Nephron progenitor cell (in vitro differentiated cells): ENCODE results near the gene CHTF8.

Experiments used
- DNase-seq: peaks from one replicate; pipeline ENCODE4 v3.0.0; 2021
- H3K27ac Mint-ChIP-seq: 2 replicates; pipeline ENCODE4 v1.8.0; 2021; ENCODE audit warnings: mild to moderate bottlenecking, moderate library complexity, mixed read lengths
- H3K27me3 Mint-ChIP-seq: 2 replicates; pipeline ENCODE4 v1.8.0; 2021; ENCODE audit warnings: mild to moderate bottlenecking, low read depth, mixed read lengths; ENCODE audit not compliant: poor library complexity
- H3K36me3 Mint-ChIP-seq: 2 replicates; pipeline ENCODE4 v1.8.0; 2021; ENCODE audit warnings: low read depth, mixed read lengths
- H3K4me1 Mint-ChIP-seq: 2 replicates; pipeline ENCODE4 v1.8.0; 2021; ENCODE audit warnings: mixed read lengths
- H3K4me3 Mint-ChIP-seq: 2 replicates; pipeline ENCODE4 v1.8.0; 2021; ENCODE audit warnings: mild to moderate bottlenecking, moderate library complexity, mixed read lengths
- H3K9me3 Mint-ChIP-seq: 2 replicates; pipeline ENCODE4 v1.8.0; 2021; ENCODE audit warnings: mild to moderate bottlenecking, moderate library complexity, mixed read lengths
- TF ChIP-seq, protein P1 (sequence below): fragments of 200-600 bp; sonication (generic); IDR thresholded peaks from 2 replicates; pipeline ENCODE4 v1.5.0; 2021; ENCODE audit warnings: antibody characterized with exemption

Gene CHTF8

DNA sequence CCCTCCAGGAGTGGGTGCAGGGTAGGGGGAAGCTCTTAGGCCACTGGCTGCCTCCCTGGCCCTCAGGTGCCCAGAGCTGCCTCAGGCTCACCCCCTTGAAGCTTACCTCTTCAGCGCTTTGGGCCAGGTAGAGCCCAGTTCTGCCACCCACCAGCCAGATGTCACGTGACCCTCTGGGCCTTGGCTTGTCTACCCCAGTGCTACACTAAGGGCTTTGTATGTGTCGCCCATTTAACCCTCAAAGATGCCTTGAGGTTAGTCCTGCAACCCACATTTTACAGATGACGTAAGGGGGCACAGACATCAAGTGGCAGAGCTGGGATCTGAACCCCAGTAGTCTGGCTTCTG lies 23.5 kb downstream of the CHTF8 start:
- peaks cover 38% of the 10 kb centered on the region for H3K4me1 Mint-ChIP-seq
- DNase-seq = no peak
- H3K4me3 Mint-ChIP-seq = no peak overlapping the region
- no peaks in the 10 kb centered on the region for H3K9me3 Mint-ChIP-seq
- H3K27me3 Mint-ChIP-seq = peaks cover 27% of the 10 kb centered on the region
- TF ChIP-seq, protein P1, sequence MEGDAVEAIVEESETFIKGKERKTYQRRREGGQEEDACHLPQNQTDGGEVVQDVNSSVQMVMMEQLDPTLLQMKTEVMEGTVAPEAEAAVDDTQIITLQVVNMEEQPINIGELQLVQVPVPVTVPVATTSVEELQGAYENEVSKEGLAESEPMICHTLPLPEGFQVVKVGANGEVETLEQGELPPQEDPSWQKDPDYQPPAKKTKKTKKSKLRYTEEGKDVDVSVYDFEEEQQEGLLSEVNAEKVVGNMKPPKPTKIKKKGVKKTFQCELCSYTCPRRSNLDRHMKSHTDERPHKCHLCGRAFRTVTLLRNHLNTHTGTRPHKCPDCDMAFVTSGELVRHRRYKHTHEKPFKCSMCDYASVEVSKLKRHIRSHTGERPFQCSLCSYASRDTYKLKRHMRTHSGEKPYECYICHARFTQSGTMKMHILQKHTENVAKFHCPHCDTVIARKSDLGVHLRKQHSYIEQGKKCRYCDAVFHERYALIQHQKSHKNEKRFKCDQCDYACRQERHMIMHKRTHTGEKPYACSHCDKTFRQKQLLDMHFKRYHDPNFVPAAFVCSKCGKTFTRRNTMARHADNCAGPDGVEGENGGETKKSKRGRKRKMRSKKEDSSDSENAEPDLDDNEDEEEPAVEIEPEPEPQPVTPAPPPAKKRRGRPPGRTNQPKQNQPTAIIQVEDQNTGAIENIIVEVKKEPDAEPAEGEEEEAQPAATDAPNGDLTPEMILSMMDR = no peak
- peaks cover 14% of the 10 kb centered on the region for H3K36me3 Mint-ChIP-seq
- H3K27ac Mint-ChIP-seq = no peak overlapping the region

DNA sequence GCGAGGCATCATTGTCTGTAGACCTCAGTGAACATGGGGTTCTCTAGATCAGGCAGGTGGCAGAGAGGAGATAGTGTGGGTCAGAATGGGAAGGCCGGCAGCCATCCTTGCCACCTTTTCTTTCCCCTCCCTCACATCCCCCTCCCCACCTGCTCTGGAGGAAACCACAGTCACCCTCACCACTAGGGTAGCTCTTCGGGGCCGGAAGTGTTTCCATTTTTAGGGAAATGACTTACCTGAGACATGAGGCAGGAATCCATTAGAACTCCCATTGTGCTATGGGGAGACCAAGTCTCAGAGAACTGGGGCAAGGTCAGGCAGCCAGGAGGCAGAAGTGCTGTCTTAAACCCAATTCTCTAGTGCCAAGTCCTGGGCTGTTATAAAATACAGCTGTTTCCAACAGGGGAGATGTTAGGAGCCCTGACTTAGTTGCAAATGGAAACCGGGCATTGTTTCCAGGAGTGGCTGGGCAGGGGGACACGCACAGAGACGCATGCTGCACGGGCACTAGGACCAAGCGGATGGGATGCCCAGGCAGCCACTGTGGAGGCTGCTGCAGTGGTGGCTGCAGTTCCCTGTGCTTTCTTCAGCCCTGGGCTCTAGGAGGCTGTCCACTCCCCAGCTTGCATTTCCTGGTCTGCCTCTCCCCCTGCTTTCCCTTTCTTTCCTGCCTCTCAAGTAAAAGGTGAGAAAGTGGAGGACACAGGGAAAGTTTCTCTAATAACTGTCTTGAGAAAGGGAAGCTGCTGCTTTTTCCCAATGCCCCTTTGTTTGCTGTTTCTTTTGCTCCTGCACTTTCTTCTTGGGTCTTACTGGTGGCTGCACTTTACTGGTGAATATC lies 24.1 kb downstream of the CHTF8 start:
- Mint-ChIP-seq H3K27ac (no peak overlapping the region), H3K36me3 (peaks cover 14% of the 10 kb centered on the region), H3K27me3 (peaks cover 29% of the 10 kb centered on the region), H3K9me3 (no peaks in the 10 kb centered on the region), H3K4me3 (peak overlapping the region; percentile 83), H3K4me1 (peaks cover 32% of the 10 kb centered on the region)
- DNase-seq = peak; percentile 24
- TF ChIP-seq, protein P1 = no peak

DNA sequence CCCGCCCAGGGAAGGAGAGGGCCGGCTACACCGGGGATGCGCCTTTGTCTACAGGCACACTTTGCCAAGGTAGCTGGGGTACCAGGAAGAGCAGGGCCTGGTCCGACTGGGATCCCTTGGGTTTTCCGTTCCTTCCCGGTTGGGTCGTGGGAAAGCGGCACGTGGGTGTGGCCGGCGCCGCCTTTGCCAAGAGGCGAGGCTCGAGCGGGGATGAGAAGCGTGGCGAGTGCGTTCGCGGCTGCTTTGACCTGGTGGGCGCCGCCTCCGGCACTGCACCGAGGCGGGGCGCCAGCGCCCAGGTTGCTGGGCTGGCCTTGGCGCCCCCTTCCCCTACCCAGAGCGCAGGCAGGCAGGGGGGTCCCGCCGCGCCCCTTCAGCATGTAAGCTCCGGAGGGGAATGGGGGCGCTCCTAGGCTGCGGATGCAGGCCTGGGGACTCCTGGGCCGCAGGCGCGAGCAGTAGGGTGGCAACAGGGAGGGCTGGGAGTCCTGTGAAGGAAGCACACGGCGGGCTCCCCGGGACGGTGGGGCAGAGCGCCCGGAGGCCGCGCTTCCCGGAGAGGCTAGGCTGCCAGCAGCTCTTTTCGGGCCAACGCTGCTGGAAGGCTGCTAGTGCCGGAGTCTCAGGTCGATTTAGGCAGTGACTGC lies 24.9 kb downstream of the CHTF8 start:
- Mint-ChIP-seq H3K27ac (no peak overlapping the region), H3K4me3 (peak overlapping the region; percentile 83), H3K36me3 (peaks cover 14% of the 10 kb centered on the region), H3K27me3 (peaks cover 29% of the 10 kb centered on the region), H3K9me3 (no peaks in the 10 kb centered on the region), H3K4me1 (peaks cover 34% of the 10 kb centered on the region)
- DNase-seq = peak; percentile 59
- TF ChIP-seq, protein P1 = no peak

DNA sequence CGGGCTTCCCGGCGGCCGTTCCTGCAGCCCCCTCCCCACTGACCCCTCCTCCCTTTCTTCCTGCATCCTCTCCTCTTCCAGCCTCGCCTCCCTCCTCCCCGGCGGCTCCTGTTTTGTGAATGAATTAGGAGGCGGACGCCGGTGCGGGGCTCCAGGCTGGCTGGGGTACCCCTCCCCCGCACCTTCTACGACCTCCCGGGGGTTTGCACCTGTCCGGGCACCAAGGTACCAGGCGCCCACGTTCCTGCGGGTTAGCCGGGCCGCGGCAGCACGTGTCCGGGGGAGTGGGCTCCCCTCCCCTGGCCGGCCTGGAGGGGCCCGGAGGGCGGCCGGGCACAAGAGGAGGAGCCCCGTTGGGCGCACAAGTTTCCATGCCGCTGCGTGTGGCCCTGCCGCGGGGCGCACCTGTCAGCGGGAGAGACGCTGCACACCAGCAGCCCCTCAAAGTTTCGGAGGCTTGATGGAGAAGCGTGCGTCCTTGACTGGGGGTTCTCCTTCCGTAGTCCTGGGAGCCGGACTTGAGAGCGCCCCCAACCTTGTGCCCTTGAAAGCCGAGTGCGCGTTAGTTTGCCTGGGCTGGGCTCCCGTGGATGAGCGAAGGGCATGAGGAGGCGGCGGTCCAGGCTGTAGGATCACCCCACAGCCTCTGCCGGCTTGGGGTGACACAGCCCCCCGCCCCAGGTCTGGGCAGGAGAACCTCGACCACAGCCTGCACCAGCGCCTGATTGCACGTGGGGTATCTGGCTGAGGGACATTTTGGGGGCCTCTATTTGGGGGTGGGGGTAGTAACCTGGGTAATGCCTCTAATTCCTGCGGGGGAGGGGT lies 25.7 kb downstream of the CHTF8 start:
- Mint-ChIP-seq H3K9me3 (no peaks in the 10 kb centered on the region), H3K27ac (no peak overlapping the region), H3K27me3 (peaks cover 33% of the 10 kb centered on the region), H3K4me1 (peaks cover 38% of the 10 kb centered on the region), H3K4me3 (peak overlapping the region; percentile 83), H3K36me3 (peaks cover 14% of the 10 kb centered on the region)
- TF ChIP-seq, protein P1 = no peak
- DNase-seq = peak; percentile 50

DNA sequence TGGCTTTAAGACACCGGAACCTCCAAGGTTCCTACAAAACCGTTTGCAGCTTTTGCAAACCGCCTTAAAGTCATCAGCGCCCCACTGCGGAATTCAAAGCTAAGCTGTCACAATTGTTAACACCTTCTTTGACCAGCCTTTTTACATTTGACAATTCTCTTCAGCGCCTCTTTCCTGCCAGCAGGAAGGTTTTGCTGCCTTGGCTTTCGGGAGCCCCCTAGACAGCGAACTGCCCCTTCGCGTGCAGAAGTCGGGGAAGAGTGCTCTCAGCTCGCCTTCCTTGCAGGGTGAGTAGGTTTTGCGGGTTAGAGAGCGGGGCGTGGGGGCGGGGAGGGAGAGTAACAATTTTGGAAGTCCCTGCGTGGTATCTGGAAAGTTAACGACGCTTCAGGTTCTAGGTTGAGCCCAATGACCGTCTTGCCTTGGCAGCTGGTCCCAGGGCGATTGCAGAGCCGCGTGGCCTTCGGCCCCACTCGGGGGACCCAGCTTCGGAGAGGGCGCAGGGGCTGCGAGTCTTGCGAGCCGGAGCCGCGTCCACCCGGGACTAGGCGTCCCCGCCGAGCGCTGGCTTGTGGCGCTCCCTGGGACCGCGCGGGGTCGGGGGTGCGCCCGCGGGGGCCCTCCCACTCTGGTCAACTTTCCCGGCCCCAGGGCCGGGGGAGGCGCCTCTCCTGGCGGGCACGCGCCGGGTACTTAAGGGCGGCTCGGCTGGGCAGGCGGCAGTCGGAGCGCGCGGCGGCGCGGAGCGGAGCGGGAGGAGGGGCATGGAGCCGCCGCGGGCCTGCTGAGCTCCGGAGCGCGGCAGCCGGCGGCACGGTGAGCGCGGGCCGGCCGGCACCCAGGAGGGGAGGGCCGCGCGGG lies 26.7 kb downstream of the CHTF8 start, which contains the start of gene HAS3:
Gene HAS3 (plus strand): TSS at position 153 of the 861 bp plus-strand sequence. CDS start 3,743 bp downstream, outside the sequence.
- peak; percentile 84 for DNase-seq
- H3K27ac Mint-ChIP-seq = no peak within 1 kb of the TSS

More for the DNA sequence above, 26.7 kb downstream of the CHTF8 start, which contains the start of gene HAS3:
- Mint-ChIP-seq H3K36me3 (peaks cover 13% of the 10 kb centered on the region), H3K4me1 (peaks cover 48% of the 10 kb centered on the region), H3K27me3 (peaks cover 39% of the 10 kb centered on the region), H3K9me3 (no peaks in the 10 kb centered on the region), H3K4me3 (peak within 1 kb of the TSS; percentile 90)
- TF ChIP-seq, protein P1 = no peak
